K562 (cell line): ENCODE results near the gene COLEC12. TPM values are rescaled to one million over a fixed set of nuclear protein-coding genes. Genes with fewer than 3 reads are reported as not detected.

ENCODE experiments used
- ATAC-seq: fragments of 200-7000 bp; cut with Tn5 transposase; 3 replicates; pipeline ENCODE4 v1.9.1; 2020; ENCODE audit warnings: moderate library complexity
- BruUV-seq: library from RNA; stranded (reverse); fragments of 400-500 nt; replicated peaks from 2 replicates; lab custom pipeline; 2021; lab: Mats Ljungman, UMichigan
- CTCF ChIA-PET: fragments of 300-600 bp; formaldehyde crosslinking; extraction: SDS; loops from one replicate; lab custom pipeline; 2021; ENCODE audit warnings: low intra/inter-chr PET ratio; lab: Yijun Ruan, JAX
- POLR2A ChIA-PET: fragments of 300-600, 350-650 bp; sonication (Branson Sonifier 250); formaldehyde crosslinking; extraction: SDS; loops from one replicate; lab custom pipeline; 2021; ENCODE audit warnings: antibody characterized with exemption, inconsistent platforms; lab: Yijun Ruan, JAX
- DNase-seq, 4 experiments: peaks; one replicate each; pipeline versions ENCODE4 v3.0.0 to v3.0.0-alpha.2; 2011 to 2018; ENCODE audit warnings: low spot score in 3 of 4, mixed read lengths in 3 of 4; ENCODE audit errors: extremely low read depth in 1 of 4
- FAIRE-seq: peaks from 2 replicates; lab custom pipeline; 2011; peaks lifted over from hg19 to GRCh38; lab: Jason Lieb, UNC
- H2AFZ ChIP-seq: 2 replicates; pipeline ENCODE4 v1.6.0; 2011; ENCODE audit warnings: low read depth, low read length, control low read depth, inconsistent platforms
- H3K27ac ChIP-seq: fragments of 200-600 bp; 3 replicates; pipeline ENCODE4 v1.8.0; 2011; ENCODE audit warnings: low read depth, mild to moderate bottlenecking, control low read depth, inconsistent platforms, low read length, moderate library complexity, mixed read lengths; ENCODE audit errors: extremely low read depth
- H3K27me3 ChIP-seq, 2 experiments: fragments of 300-600 bp in 1 of 2; 2 replicates in 1 of 2; 3 replicates in 1 of 2; pipeline versions ENCODE4 v1.6.0 to v1.8.0; 2011; ENCODE audit warnings: inconsistent platforms in 2 of 2, low read length in 2 of 2, mild to moderate bottlenecking in 1 of 2, mixed read lengths in 1 of 2, moderate library complexity in 1 of 2; ENCODE audit not compliant: control insufficient read depth in 2 of 2, insufficient read depth in 2 of 2
- H3K36me3 ChIP-seq: fragments of 300-600 bp; 3 replicates; pipeline ENCODE4 v1.8.0; 2011; ENCODE audit warnings: mild to moderate bottlenecking, low read length, inconsistent platforms; ENCODE audit not compliant: control insufficient read depth, insufficient read depth
- H3K4me1 ChIP-seq, 2 experiments: fragments of 200-600 bp in 1 of 2; replicated peaks in 1 of 2; 2 replicates in 1 of 2; 3 replicates in 1 of 2; pipeline versions ENCODE4 v1.5.1 to v1.8.0; 2011; ENCODE audit warnings: inconsistent platforms in 2 of 2, low read length in 2 of 2, mild to moderate bottlenecking in 1 of 2, mixed read lengths in 1 of 2, moderate library complexity in 1 of 2; ENCODE audit not compliant: control insufficient read depth in 2 of 2, insufficient read depth in 2 of 2
- H3K4me2 ChIP-seq: 2 replicates; pipeline ENCODE4 v1.6.1; 2011; ENCODE audit warnings: low read length, control low read depth, inconsistent platforms, mixed read lengths; ENCODE audit not compliant: insufficient read depth
- H3K4me3 ChIP-seq: fragments of 200-600 bp; sonication (generic), shearing (Covaris generic); 2 replicates; pipeline ENCODE4 v1.5.1; 2016; ENCODE audit warnings: control low read depth, inconsistent platforms
- H3K79me2 ChIP-seq: fragments of 200-600 bp; 3 replicates; pipeline ENCODE4 v1.8.0; 2011; ENCODE audit warnings: low read length, inconsistent platforms; ENCODE audit not compliant: control insufficient read depth, insufficient read depth
- H3K9ac ChIP-seq, 2 experiments: 2 replicates each; pipeline versions ENCODE4 v1.6.0 to v1.6.1; 2011; ENCODE audit warnings: low read depth in 2 of 2, low read length in 2 of 2, control low read depth in 1 of 2, inconsistent platforms in 1 of 2, mild to moderate bottlenecking in 1 of 2, mixed read lengths in 1 of 2; ENCODE audit not compliant: insufficient read depth in 1 of 2
- H3K9me1 ChIP-seq: one replicate; pipeline ENCODE4 v1.6.0; 2011; ENCODE audit warnings: inconsistent platforms, mild to moderate bottlenecking, low read length, moderate library complexity; ENCODE audit not compliant: control insufficient read depth, insufficient read depth
- H3K9me3 ChIP-seq: replicated peaks from 2 replicates; pipeline ENCODE4 v1.5.1; 2011; ENCODE audit warnings: low read depth, low read length, inconsistent platforms; ENCODE audit not compliant: control insufficient read depth, insufficient read depth
- H4K20me1 ChIP-seq: replicated peaks from 2 replicates; pipeline ENCODE4 v1.6.1; 2011; ENCODE audit warnings: low read length, inconsistent platforms, mixed read lengths; ENCODE audit not compliant: control insufficient read depth, insufficient read depth
- CBFA2T3 ChIP-seq: fragments of 450-650 bp; IDR thresholded peaks from 2 replicates; pipeline ENCODE4 v1.6.1; 2017
- CBX2 ChIP-seq: fragments of 200-600 bp; sonication (generic); IDR thresholded peaks from one replicate; pipeline ENCODE4 v1.6.1; 2012; ENCODE audit warnings: mild to moderate bottlenecking, low read length, inconsistent platforms; ENCODE audit not compliant: insufficient read depth, poor library complexity, severe bottlenecking
- FOXP1 ChIP-seq: sonication (generic); formaldehyde crosslinking; IDR thresholded peaks from 2 replicates; pipeline ENCODE4 v1.8.0; 2022; ENCODE audit warnings: mild to moderate bottlenecking, missing genetic modification reagents
- GATA2 ChIP-seq: sonication (generic); formaldehyde crosslinking; IDR thresholded peaks from 2 replicates; pipeline ENCODE4 v1.4.0; 2020; ENCODE audit warnings: mild to moderate bottlenecking, missing genetic modification reagents
- SMAD2 ChIP-seq: fragments of 150-350 bp; IDR thresholded peaks from 2 replicates; pipeline ENCODE4 v1.6.1; 2014; ENCODE audit warnings: low read depth, mild to moderate bottlenecking, low read length
- SMAD4 ChIP-seq: fragments of 250-450 bp; sonication (Bioruptor Pico); conservative IDR thresholded peaks from 2 replicates; pipeline ENCODE4 v1.8.0; 2021; ENCODE audit warnings: inconsistent platforms, mild to moderate bottlenecking, moderate library complexity
- U2AF2 ChIP-seq: fragments of 200-400 bp; formaldehyde crosslinking; optimal IDR thresholded peaks from 2 replicates; pipeline ENCODE3; 2017; ENCODE audit warnings: low read depth, mild to moderate bottlenecking, low read length
- ZNF23 ChIP-seq: fragments of 250-450 bp; sonication (Bioruptor Pico); IDR thresholded peaks from 2 replicates; pipeline ENCODE4 v1.4.0; 2020; ENCODE audit warnings: mild to moderate bottlenecking
- WGBS: fragments of 100-300 bp; shearing (Covaris generic); methylation state at CpG from one replicate; pipeline ENCODE4 v1.1.6; 2016; ENCODE audit warnings: low coverage, mixed read lengths; ENCODE audit not compliant: insufficient coverage; ENCODE audit errors: missing lambda C conversion rate; 5-methylcytosine and 5-hydroxymethylcytosine counted together
- in situ Hi-C: fragments of 300-500 bp; cut with MboI; formaldehyde crosslinking; loops from 4 replicates; pipeline ENCODE4 v1.15.0; 2018; ENCODE audit warnings: inconsistent platforms, mixed read lengths
- intact Hi-C: fragments of 100-400 bp; cut with micrococcal nuclease; formaldehyde crosslinking; loops from 2 replicates; pipeline ENCODE4 v1.14.2; 2022
- polyA plus RNA-seq, 8 experiments: library from polyadenylated mRNA; depleted of rRNA in 4 of 8; stranded (reverse) in 5 of 8; unstranded in 3 of 8; fragments of >200 nt; fragmentation: Nextera tagmentation in 2 of 8; fragmentation: Illumina TruSeq in 1 of 8; extraction: Ambion mirVana in 2 of 8; extraction: Trizol in 1 of 8; gene quantifications; 2 replicates each; pipeline versions ENCODE4 v1.2.1 to v1.2.3, GENCODE V29; 2011 to 2014; ENCODE audit warnings: inconsistent platforms in 1 of 8, missing spikeins in 1 of 8
- total RNA-seq, 7 experiments: library from RNA; depleted of rRNA in 6 of 7; stranded (reverse); fragments of >200 nt in 6 of 7; fragmentation: Illumina TruSeq in 2 of 7; extraction: Trizol in 2 of 7; gene quantifications; 2 replicates each; pipeline versions ENCODE4 v1.2.1 to v1.2.3, GENCODE V29; 2011 to 2021; ENCODE audit warnings: low replicate concordance in 1 of 7

COLEC12 gene
- total and polyA plus RNA-seq, 9 of the 15 experiments (the other 6 are each of a cell fraction or from before 2014, with no cell fraction given), result 0.04 TPM; not detected in 8

DNA sequence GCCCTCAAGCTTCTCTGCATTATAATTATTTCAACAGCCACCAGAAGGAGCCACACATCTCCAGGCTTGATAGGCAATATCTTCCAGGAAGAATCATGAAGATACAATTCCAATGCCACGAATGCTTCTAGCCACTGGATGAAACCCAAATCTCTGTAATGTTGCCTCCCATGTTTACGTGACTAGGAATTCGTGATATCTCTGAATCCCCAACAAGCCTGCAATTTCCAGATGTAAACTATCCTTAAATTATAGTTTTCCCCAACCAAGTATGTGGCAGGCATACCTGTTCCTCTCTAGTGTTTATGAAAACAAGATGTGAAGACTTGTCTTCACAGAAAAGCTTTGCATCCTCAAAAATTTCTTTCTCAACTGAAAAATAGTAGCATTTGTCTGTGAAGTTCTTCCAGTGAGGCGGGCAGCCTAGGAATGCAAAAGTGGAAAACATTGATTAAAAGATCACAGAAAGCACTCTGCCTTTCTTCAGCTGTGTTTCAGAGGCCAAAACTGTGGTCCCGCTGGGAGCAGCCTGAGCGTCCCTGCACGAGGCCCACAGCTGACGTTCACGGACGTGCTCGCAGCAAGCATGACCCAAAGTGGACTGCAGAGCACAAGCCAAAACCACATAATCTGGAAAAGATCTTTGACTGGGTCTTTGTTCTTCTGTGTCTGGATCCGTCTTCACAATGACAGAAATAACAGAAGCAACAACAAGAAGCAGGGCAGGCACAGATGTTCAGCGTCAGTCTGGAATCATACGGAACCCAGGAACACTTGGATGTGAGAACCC lies 167.6 kb downstream of the COLEC12 start:
- no peak overlapping the region for H3K4me2 ChIP-seq
- 2% methylated on average over 14 of the region's 14 CpGs for WGBS
- no peaks in the 10 kb centered on the region for H3K9me1 ChIP-seq
- H3K27me3 ChIP-seq, result peaks cover 52 to 80% of the 10 kb centered on the region in 2 experiments
- H3K9ac ChIP-seq, result no peak overlapping the region
- BruUV-seq, result no TSS peak
- H3K4me3 ChIP-seq, result no peak overlapping the region
- no peak for FAIRE-seq
- H3K4me1 ChIP-seq, result no peaks in the 10 kb centered on the region; a peak in 1 of 5 replicates
- in situ Hi-C loops, result no loop called here
- no peaks in the 10 kb centered on the region for H3K9me3 ChIP-seq
- H4K20me1 ChIP-seq, result no peaks in the 10 kb centered on the region
- CTCF ChIA-PET, result no interaction called here
- no peak for DNase-seq
- peak; percentile 18 for TF ChIP-seq CBX2
- no peak for TF ChIP-seq U2AF2
- H3K79me2 ChIP-seq, result no peaks in the 10 kb centered on the region
- H3K27ac ChIP-seq, result no peak overlapping the region
- no peaks in the 10 kb centered on the region for H3K36me3 ChIP-seq
- no peak for ATAC-seq
- intact Hi-C loops, result no loop called here
- no peak overlapping the region for H2AFZ ChIP-seq
- POLR2A ChIA-PET, result interaction anchor here (0.6 to 1.7 kb wide), 2 partner anchors 10 to 268 kb away, joined by 3 to 8 read pairs; no protein-coding TSS in a partner anchor

DNA sequence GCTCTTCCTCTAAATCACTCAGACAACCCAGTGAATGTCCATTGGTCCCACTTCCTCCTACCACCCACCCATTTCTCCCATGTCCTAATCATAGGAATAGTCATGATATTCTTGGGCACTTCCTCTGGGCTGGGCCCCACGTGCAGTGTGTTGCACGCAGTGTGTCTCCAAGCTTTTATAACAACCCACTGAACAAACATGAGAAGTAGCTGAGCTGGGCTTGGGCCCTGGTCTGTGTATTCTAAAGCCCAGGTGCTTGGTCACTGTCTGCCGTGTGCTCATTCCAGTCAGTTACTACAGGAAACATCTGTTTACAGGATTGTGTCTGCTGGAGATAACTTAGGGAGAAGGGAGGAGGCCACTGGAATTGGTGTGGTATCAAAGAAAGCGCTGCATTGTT lies 168.5 kb downstream of the COLEC12 start:
- no peak overlapping the region for H3K4me2 ChIP-seq
- peaks cover 44 to 74% of the 10 kb centered on the region in 2 experiments for H3K27me3 ChIP-seq
- H3K9me3 ChIP-seq, result no peaks in the 10 kb centered on the region
- H3K9ac ChIP-seq, result no peak overlapping the region
- ATAC-seq (no peak; the same call in 2 of the 3 replicates), DNase-seq (no peak), FAIRE-seq (no peak)
- TF ChIP-seq ZNF23 (no peak), GATA2 (CRISPR knock-in tag) (no peak), CBFA2T3 (peak; percentile 36), SMAD4 (0 out of 2 replicates have a peak, but pooled peaks have one; percentile 26), SMAD2 (no peak), FOXP1 (CRISPR knock-in tag) (no peak)
- H2AFZ ChIP-seq, result no peak overlapping the region
- no peak overlapping the region for H3K4me3 ChIP-seq
- H3K36me3 ChIP-seq, result no peaks in the 10 kb centered on the region
- H4K20me1 ChIP-seq, result no peaks in the 10 kb centered on the region
- CTCF ChIA-PET, result no interaction called here
- in situ Hi-C loops (no loop called here), intact Hi-C loops (no loop called here)
- WGBS, result 2% methylated on average over 4 of the region's 4 CpGs
- no peaks in the 10 kb centered on the region for H3K79me2 ChIP-seq
- no peaks in the 10 kb centered on the region for H3K9me1 ChIP-seq
- no peak overlapping the region for H3K27ac ChIP-seq
- no TSS peak for BruUV-seq
- H3K4me1 ChIP-seq, result no peaks in the 10 kb centered on the region; a peak in 1 of 5 replicates
- POLR2A ChIA-PET, result interaction anchor here (1.7 kb wide), 1 partner anchor 10 kb away, joined by 8 read pairs; no protein-coding TSS in a partner anchor
